ENCODE data around the gene RHOT1.

RHOT1 gene

DNA sequence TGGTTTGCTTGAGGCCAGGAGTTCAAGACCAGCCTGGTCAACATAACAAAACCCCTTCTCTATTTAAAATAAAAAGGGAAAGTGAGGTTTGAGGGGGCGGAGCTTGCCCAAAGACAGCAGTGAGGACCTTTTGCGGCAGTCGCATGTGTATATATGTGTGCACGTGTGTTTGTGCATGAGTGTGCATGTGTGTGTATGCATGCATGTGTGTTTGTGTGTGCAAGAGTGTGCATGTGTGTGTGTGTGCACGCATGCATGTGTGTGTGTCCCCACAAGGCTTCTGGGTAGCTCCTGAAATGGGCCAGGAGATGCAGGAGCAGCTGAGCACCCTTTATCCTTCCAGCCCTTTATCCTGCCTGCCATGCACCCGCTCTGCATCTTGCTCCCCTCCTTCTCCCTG lies 132.3 kb downstream of the RHOT1 start:
- TF ChIP-seq CEBPB (IDR thresholded peaks at IDR 0.05) (no peak), ZBTB7A (IDR thresholded peaks at IDR 0.05; ENCODE audit: low read depth) (no peak), YY1 (IDR thresholded peaks at IDR 0.05; ENCODE audit: low read depth) (no peak), NFIC (IDR thresholded peaks at IDR 0.05) (no peak), FOXM1 (IDR thresholded peaks at IDR 0.05; ENCODE audit: borderline replicate concordance, low read depth) (no peak), TEAD4 (IDR thresholded peaks at IDR 0.05) (no peak), EP300 (IDR thresholded peaks at IDR 0.05; ENCODE audit: borderline replicate concordance) (no peak), RAD21 (IDR thresholded peaks at IDR 0.05; ENCODE audit: low read depth) (no peak), EGR1 (IDR thresholded peaks at IDR 0.05) (no peak), CREB1 (IDR thresholded peaks at IDR 0.05; ENCODE audit: low read depth) (no peak), TAF1 (IDR thresholded peaks at IDR 0.05; ENCODE audit: low read depth) (no peak), TCF12 (IDR thresholded peaks at IDR 0.05; ENCODE audit: low read depth) (no peak)
- TF ChIP-seq, protein P1, sequence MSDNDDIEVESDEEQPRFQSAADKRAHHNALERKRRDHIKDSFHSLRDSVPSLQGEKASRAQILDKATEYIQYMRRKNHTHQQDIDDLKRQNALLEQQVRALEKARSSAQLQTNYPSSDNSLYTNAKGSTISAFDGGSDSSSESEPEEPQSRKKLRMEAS (IDR thresholded peaks at IDR 0.05), result no peak
- TF ChIP-seq, protein P2, sequence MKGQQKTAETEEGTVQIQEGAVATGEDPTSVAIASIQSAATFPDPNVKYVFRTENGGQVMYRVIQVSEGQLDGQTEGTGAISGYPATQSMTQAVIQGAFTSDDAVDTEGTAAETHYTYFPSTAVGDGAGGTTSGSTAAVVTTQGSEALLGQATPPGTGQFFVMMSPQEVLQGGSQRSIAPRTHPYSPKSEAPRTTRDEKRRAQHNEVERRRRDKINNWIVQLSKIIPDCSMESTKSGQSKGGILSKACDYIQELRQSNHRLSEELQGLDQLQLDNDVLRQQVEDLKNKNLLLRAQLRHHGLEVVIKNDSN (IDR thresholded peaks at IDR 0.05), result no peak
- TF ChIP-seq, protein P3, sequence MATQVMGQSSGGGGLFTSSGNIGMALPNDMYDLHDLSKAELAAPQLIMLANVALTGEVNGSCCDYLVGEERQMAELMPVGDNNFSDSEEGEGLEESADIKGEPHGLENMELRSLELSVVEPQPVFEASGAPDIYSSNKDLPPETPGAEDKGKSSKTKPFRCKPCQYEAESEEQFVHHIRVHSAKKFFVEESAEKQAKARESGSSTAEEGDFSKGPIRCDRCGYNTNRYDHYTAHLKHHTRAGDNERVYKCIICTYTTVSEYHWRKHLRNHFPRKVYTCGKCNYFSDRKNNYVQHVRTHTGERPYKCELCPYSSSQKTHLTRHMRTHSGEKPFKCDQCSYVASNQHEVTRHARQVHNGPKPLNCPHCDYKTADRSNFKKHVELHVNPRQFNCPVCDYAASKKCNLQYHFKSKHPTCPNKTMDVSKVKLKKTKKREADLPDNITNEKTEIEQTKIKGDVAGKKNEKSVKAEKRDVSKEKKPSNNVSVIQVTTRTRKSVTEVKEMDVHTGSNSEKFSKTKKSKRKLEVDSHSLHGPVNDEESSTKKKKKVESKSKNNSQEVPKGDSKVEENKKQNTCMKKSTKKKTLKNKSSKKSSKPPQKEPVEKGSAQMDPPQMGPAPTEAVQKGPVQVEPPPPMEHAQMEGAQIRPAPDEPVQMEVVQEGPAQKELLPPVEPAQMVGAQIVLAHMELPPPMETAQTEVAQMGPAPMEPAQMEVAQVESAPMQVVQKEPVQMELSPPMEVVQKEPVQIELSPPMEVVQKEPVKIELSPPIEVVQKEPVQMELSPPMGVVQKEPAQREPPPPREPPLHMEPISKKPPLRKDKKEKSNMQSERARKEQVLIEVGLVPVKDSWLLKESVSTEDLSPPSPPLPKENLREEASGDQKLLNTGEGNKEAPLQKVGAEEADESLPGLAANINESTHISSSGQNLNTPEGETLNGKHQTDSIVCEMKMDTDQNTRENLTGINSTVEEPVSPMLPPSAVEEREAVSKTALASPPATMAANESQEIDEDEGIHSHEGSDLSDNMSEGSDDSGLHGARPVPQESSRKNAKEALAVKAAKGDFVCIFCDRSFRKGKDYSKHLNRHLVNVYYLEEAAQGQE (IDR thresholded peaks at IDR 0.05; ENCODE audit: low read depth), result no peak

All from Ishikawa (cell line).